NCI-H1930 (cell line): ENCODE measurements around the gene LMF1.

Source experiments
- DNase-seq, 2 experiments: peaks; one replicate each; lab custom pipeline; 2025; lab: John Stamatoyannopoulos, UW

LMF1 gene

GRCh38 chr16:970766-971581 is at the start of gene LMF1:
TSS of gene LMF1 (minus strand) at chr16:970984. CDS start at chr16:970980, 4 bp downstream.
- DNase-seq, result peak; percentile 77 to 87

GRCh38 chr16:1020091-1020399 is 49.3 kb upstream of the LMF1 start:
- DNase-seq, result no peak

DNA sequence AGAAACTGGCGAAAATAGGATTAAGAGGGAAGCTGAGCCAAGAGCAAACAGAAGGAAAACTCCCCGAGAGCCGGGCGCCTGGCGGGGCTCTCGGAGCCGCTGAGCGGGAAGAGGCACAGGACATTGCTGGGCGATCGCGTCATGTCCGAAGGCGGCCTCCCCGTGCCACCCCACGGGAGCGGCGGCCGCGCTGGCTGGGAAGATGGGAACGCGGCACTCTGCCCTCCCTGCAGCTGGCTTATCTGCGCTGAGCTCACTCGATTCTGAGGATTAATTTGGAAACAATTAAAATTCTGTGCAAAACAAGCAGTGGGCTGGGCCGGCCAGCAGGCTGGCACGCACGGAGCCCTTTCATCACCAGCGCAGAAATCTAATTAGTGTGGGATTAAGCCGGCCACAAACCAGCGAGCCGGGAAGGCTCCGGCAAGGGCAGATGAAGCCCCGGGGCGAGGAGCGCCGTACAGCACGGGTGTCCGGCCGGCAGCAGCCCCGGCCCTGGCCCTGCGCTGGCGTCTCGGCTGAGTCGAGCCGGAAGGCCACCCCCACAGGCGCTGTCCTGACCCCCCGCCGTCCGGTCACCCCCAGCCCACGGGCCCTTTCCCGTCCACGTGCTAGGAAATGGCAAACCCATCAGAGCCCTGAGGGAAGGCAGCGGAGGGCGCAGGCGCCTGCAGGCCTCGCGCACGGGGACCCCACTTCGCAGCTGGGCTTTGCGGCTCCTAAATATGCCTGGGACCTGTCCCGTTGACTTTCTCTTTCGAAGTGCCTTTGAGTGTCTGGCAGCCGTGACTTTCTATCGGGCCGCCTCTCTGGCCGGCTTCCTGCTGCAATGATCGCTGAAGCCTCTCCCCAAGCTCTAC is 48.7 kb upstream of the LMF1 start:
- no peak for DNase-seq

GRCh38 chr16:1018447-1019198 is 47.8 kb upstream of the LMF1 start:
- no peak for DNase-seq

- DNase-seq, result no peak
These were observed 44.1 kb upstream of the LMF1 start for GRCh38 chr16:1014771-1015495.

GRCh38 chr16:1014221-1014620 is 43.4 kb upstream of the LMF1 start:
- DNase-seq, result no peak

DNA sequence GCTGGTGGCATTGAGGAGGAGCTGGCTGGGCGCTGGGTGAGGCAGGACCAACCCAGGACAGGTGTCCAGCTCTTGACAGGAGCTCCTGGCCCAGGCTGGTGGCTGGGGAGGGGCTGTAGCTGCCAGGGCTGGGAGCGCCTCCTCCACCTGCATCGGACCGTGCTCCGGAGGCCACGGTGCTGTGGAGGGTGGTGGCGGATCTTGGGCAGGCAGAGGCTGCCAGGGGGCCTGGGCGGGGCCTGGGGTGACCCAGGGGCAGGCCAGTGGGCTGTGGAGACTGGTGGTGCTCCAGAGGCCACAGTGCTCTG is 42.8 kb upstream of the LMF1 start:
- no peak for DNase-seq

GRCh38 chr16:1012722-1013592 is 42.2 kb upstream of the LMF1 start:
- DNase-seq, result no peak

- DNase-seq, result no peak
These were observed 41.4 kb upstream of the LMF1 start for GRCh38 chr16:1012135-1012534.

GRCh38 chr16:1011316-1012082 is 40.7 kb upstream of the LMF1 start:
- no peak for DNase-seq

DNA sequence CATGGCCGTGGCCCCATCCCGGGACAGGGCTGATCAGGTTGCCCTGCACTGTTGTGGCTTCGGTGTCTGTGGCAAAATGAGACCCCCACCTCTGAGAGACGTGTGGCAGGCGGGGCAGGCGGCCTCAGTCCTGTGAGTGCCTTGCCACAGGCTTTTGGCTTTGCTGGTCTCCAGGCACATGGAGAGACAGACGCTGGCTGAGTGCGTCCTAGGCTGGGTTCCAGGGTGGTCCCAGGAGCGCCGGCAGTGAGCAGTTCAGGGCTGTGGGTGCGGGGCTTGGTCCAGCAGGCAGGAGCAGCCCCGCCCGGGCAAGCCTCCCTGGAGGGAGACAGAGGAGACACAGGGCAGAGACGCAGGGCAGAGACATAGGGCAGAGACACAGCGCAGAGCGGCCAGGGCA is 40.0 kb upstream of the LMF1 start:
- no peak for DNase-seq

GRCh38 chr16:1010251-1010650 is 39.5 kb upstream of the LMF1 start:
- DNase-seq, result no peak

DNA sequence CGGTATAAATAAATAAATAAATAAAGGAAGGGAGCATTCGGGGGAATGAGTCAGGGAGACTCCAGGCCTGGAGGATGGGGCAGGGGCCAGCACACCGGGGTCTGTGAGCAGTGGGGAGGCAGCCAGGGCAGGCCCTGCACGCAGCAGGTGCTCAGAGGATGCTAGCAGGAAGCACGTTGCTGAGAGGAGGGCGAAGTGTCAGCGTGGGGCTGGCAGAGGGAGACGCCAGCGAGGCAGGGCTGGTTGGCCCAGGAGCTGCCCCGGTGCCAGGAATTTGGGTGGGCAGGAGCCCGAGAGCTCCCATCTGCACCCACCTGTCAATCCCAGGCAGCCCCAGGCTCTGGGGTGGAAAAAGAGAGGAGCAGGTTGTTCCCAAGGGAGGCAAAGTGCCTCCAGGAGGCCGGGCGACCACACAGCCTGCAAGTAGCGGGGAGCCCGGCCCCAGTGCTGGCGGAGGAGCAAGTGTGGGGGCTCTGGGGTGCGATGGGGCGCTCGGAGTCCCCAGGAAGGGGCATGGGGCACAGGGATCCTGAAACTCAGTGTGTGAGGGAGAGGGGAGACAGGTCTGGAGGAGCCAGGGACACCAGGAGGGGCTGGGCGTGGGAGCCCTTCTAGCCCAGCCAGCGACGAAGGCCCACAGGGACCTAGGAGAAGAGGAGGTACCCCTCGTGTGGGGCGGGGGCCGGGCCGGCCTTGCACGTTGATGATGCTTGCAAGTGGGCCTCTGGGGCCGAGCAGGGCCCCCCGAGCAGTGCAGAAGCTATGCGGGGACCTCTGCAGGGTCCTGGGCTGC is 38.8 kb upstream of the LMF1 start:
- no peak for DNase-seq

DNA sequence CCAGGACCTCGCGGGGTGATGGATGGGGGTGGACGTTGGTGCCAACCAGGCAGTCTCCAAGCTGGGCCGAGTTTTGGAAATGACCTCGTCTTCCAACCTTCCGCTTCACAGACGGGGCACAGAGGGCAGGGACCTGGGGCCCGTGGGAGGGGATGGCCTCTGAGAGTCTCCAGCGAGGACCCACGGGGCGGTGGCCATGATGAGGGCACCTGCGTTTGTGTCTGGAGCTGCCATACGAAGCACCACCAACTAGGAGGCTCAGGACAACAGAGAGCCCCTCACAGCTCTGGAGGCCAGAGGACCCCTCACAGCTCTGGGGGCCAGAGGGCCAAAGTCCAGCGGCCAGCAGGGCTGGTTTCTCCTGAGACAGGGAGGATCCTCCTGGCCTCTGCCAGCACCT is 37.3 kb upstream of the LMF1 start:
- no peak for DNase-seq

DNA sequence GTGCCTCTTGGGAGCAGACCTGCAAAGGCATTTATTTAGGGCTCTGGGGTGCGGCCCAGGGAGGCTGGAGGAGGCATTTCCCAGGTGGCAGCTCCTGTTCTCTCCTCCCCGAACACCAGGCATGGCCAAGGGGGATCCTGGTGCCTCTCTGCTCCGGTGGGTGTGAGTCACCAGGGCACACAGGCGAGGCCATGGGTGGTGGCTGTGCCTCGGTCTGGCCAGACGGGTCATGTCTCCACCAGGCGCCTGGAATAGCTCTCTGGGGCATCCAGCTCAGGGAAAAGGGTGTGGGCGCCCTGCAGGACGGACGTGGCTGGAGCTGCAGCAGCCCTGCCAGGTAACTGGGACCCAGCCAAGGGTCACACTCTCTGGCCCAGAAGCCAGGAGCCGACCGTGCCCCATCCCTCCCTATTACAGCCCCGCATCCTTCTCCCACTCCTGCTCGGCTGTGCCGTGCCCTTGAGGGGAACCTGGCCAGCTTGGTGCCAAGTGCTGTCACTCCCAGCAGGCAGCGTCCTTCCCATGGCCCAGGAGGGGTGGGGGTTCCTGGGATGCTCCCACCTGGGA is 36.6 kb upstream of the LMF1 start:
- no peak for DNase-seq

DNA sequence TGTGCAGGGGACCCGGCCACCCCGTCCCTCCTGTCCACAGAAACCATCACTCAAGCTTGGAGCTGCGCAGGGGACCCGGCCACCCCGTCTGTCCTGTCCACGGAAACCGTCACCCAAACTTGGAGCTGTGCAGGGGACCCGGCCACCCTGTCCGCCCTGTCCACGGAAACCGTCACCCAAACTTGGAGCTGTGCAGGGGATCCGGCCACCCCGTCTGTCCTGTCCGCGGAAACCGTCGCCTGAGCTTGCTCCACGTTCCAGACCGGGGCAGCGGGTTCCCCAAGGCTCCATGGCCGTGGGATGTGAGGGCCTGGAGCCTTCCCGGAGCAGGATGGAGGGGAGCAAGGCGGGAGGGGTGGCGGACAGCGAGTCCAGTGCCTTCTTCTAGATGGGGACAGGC is 36.0 kb upstream of the LMF1 start:
- DNase-seq, result no peak

- no peak for DNase-seq
These were observed 34.5 kb upstream of the LMF1 start for GRCh38 chr16:1005286-1005685.

DNA sequence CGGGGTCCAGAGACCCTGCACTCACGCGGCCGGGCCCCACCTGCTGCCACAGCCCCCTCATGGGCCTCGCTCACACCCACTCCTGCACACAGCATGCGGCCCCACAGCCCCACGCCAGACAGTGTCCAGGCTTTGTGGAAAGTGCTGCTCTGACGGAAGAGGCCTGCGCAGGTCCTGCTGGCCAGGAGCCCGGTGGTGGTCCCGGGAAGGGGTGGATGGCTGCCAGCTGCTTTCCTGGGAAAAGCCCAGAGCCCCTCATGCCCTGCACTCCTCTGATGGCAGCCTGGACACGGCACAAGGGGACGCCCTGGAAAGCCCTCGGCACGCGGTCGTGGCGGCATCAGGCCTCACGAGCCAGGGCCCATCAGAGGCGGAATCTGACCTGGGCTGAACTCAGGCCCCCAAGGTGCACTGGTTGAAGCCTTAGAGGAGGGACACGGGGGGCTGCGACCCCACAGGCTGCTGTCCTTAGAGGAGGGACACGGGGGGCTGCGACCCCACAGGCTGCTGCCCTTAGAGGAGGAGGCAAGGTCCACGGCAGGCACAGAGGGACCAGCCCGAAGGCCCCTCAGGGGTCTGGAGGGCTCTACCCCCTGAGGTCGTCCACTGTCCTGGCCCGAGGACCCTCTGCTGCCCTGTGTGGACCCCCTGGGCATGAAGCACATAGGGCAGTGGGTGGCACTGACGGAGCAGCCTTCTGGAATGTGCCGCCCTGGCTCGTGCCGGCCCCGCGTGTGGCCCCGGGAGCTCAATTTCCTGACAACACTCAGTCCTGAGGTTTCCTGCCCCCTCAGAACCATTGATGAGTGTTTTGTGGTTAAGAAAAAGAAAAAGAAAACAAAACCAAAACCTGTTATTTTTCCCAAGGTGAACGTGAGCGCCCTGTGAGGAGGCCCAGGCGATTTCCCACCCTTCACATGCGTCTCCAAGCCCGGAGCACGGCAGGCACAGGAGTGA is 32.9 kb upstream of the LMF1 start:
- DNase-seq, result no peak
